GM12878 (cell line): ENCODE data around the gene KIF20B. TPM values are rescaled to one million over a fixed set of nuclear protein-coding genes. Genes with fewer than 3 reads are reported as not detected.

Source experiments
- ATAC-seq: fragments of 200-7000 bp; cut with Tn5 transposase; 3 replicates; pipeline ENCODE4 v1.9.1; 2020; ENCODE audit warnings: mild to moderate bottlenecking, moderate library complexity
- BruUV-seq: library from RNA; stranded (reverse); fragments of 400-500 nt; replicated peaks from 2 replicates; lab custom pipeline; 2021; lab: Mats Ljungman, UMichigan
- CTCF ChIA-PET: fragments of 300-600 bp; sonication (Branson Sonifier 250); formaldehyde crosslinking; extraction: SDS; loops from one replicate; lab custom pipeline; 2021; ENCODE audit warnings: inconsistent platforms; lab: Yijun Ruan, JAX
- POLR2A ChIA-PET: fragments of 350-600 bp; formaldehyde crosslinking; extraction: SDS; loops from one replicate; lab custom pipeline; 2021; ENCODE audit warnings: inconsistent platforms; lab: Charles Lee
- RAD21 ChIA-PET: fragments of 300-600 bp; sonication (Branson Sonifier 250); formaldehyde crosslinking; loops from one replicate; lab custom pipeline; 2023; ENCODE audit warnings: antibody characterized with exemption; ENCODE audit not compliant: unreplicated experiment; lab: Charles Lee
- SMC1A ChIA-PET: fragments of 300-600 bp; sonication (Branson Sonifier 250); formaldehyde crosslinking; loops from one replicate; lab custom pipeline; 2023; ENCODE audit not compliant: unreplicated experiment, uncharacterized antibody; lab: Charles Lee
- DNase-seq: peaks from one replicate; pipeline ENCODE4 v3.0.0-alpha.2; 2011; ENCODE audit warnings: low read depth, low spot score
- FAIRE-seq: peaks from 3 replicates; lab custom pipeline; 2011; peaks lifted over from hg19 to GRCh38; lab: Jason Lieb, UNC
- H2AFZ ChIP-seq: 2 replicates; pipeline ENCODE4 v1.6.0; 2011; ENCODE audit warnings: low read depth, low read length, control low read depth; ENCODE audit not compliant: control insufficient read depth
- H3K27ac ChIP-seq: 2 replicates; pipeline ENCODE4 v1.5.1; 2011; ENCODE audit warnings: control low read depth; ENCODE audit not compliant: control insufficient read depth, insufficient read depth
- H3K27me3 ChIP-seq, 2 experiments: replicated peaks in 1 of 2; 2 replicates each; pipeline versions ENCODE4 v1.6.0 to v1.6.1; 2011; ENCODE audit warnings: low read length in 1 of 2; ENCODE audit not compliant: control insufficient read depth in 2 of 2, insufficient read depth in 2 of 2
- H3K36me3 ChIP-seq, 2 experiments: 2 replicates each; pipeline ENCODE4 v1.5.1; 2011; ENCODE audit warnings: low read length in 1 of 2; ENCODE audit not compliant: control insufficient read depth in 2 of 2, insufficient read depth in 2 of 2
- H3K4me1 ChIP-seq: 2 replicates; pipeline ENCODE4 v1.6.1; 2011; ENCODE audit warnings: mild to moderate bottlenecking, low read length, moderate library complexity, mixed read lengths; ENCODE audit not compliant: control insufficient read depth, insufficient read depth
- H3K4me2 ChIP-seq: 2 replicates; pipeline ENCODE4 v1.6.0; 2011; ENCODE audit warnings: control low read depth; ENCODE audit not compliant: control insufficient read depth, insufficient read depth
- H3K4me3 ChIP-seq: fragments of 200-600 bp; sonication (generic); 2 replicates; pipeline ENCODE4 v1.5.1; 2016
- H3K79me2 ChIP-seq: 2 replicates; pipeline ENCODE4 v1.6.0; 2011; ENCODE audit warnings: low read length; ENCODE audit not compliant: control insufficient read depth, insufficient read depth
- H3K9ac ChIP-seq: 2 replicates; pipeline ENCODE4 v1.8.0; 2011; ENCODE audit warnings: low read length, control low read depth, mixed read lengths; ENCODE audit not compliant: control insufficient read depth, insufficient read depth
- H3K9me3 ChIP-seq: replicated peaks from 3 replicates; pipeline ENCODE4 v1.5.1; 2011; ENCODE audit warnings: mild to moderate bottlenecking, low read length; ENCODE audit not compliant: control insufficient read depth, insufficient read depth
- H4K20me1 ChIP-seq: 2 replicates; pipeline ENCODE4 v1.6.0; 2011; ENCODE audit not compliant: control insufficient read depth, insufficient read depth
- FOXM1 ChIP-seq: IDR thresholded peaks from 2 replicates; pipeline ENCODE4 v1.6.1; 2012; ENCODE audit warnings: low read depth, mild to moderate bottlenecking, inconsistent platforms, low read length, moderate library complexity
- HCFC1 ChIP-seq: fragments of 150-350 bp; IDR thresholded peaks from 2 replicates; pipeline ENCODE4 v1.6.1; 2014; ENCODE audit warnings: low read length
- NFYA ChIP-seq: IDR thresholded peaks from 2 replicates; pipeline ENCODE4 v1.6.1; 2011; ENCODE audit warnings: low read depth, mild to moderate bottlenecking, low read length, improper control_type of control experiment, borderline replicate concordance
- PAX5 ChIP-seq: IDR thresholded peaks from 2 replicates; pipeline ENCODE4 v1.6.1; 2011; ENCODE audit warnings: low read depth, low read length, borderline replicate concordance
- ZNF622 ChIP-seq: fragments of 450-650 bp; IDR thresholded peaks from 2 replicates; pipeline ENCODE4 v1.6.1; 2017; ENCODE audit warnings: mild to moderate bottlenecking, inconsistent platforms
- WGBS: methylation state at CpG from one replicate; pipeline ENCODE4 v1.1.6; 2016; ENCODE audit warnings: low lambda C conversion rate; ENCODE audit not compliant: insufficient replicate concordance, insufficient coverage; ENCODE audit errors: missing lambda C conversion rate; 5-methylcytosine and 5-hydroxymethylcytosine counted together
- in situ Hi-C: fragments of 300-500 bp; cut with MboI; formaldehyde crosslinking; loops from 9 replicates; pipeline ENCODE4 v1.14.3; 2018; ENCODE audit warnings: mixed read lengths
- intact Hi-C: fragments of 100-400 bp; cut with micrococcal nuclease; formaldehyde crosslinking; loops from one replicate; pipeline ENCODE4 v1.14.2; 2022; ENCODE audit not compliant: unreplicated experiment
- polyA plus RNA-seq, 11 experiments: library from polyadenylated mRNA; depleted of rRNA in 4 of 11; unstranded in 6 of 11; stranded (reverse) in 5 of 11; fragments of >200 nt; fragmentation: Nextera tagmentation in 4 of 11; fragmentation: Illumina TruSeq in 1 of 11; extraction: Ambion mirVana in 4 of 11; extraction: Trizol in 1 of 11; gene quantifications; 1 replicate in 1 of 11; 2 replicates in 10 of 11; pipeline versions ENCODE4 v1.2.1 to v1.2.3, GENCODE V29; 2011 to 2016; ENCODE audit warnings: inconsistent platforms in 2 of 11, missing spikeins in 2 of 11, low read depth in 1 of 11
- total RNA-seq, 4 experiments: library from RNA; depleted of rRNA in 3 of 4; stranded (reverse); fragments of >200 nt in 3 of 4; fragmentation: Illumina TruSeq in 1 of 4; extraction: Trizol in 1 of 4; gene quantifications; 2 replicates each; pipeline versions ENCODE4 v1.2.1 to v1.2.3, GENCODE V29; 2013 to 2021

The KIF20B gene
- total and polyA plus RNA-seq, 10 of the 15 experiments (the other 5 are each of a cell fraction or from before 2014, with no cell fraction given) = 15.6 to 67.7 (median 44.3) TPM

GRCh38 chr10:89700923-89701241, 508 bp upstream of the KIF20B start:
- ATAC-seq = no peak
- no peak for DNase-seq
- RAD21 ChIA-PET = interaction anchor here (0.7 to 2.1 kb wide), 27 partner anchors 9 to 313 kb away, joined by 3 to 34 read pairs (median 4); partner anchors contain the start of gene IFIT5
- Histone ChIP-seq H3K79me2 (peaks cover 44% of the 10 kb centered on the region), H3K4me3 (peak overlapping the region; percentile 77), H3K9ac (peak overlapping the region; percentile 79), H3K4me1 (peaks cover 4% of the 10 kb centered on the region; the same call in 1 of the 2 replicates), H4K20me1 (no peaks in the 10 kb centered on the region), H3K4me2 (peak overlapping the region; percentile 79), H3K27me3 (no peaks in the 10 kb centered on the region), H3K36me3 (no peaks in the 10 kb centered on the region), H3K9me3 (no peaks in the 10 kb centered on the region), H2AFZ (peak overlapping the region; percentile 83), H3K27ac (peak overlapping the region; percentile 71)
- intact Hi-C loops (loop anchor here (1.0 to 10.0 kb wide), 3 partner anchors 48 to 276 kb away; no protein-coding TSS in a partner anchor), in situ Hi-C loops (no loop called here)
- SMC1A ChIA-PET = interaction anchor here (0.8 to 2.1 kb wide), 16 partner anchors 9 to 138 kb away, joined by 3 to 17 read pairs (median 5); no protein-coding TSS in a partner anchor
- FAIRE-seq = no peak
- CTCF ChIA-PET = interaction anchor here (0.6 to 1.9 kb wide), 22 partner anchors 10 to 768 kb away, joined by 3 to 12 read pairs (median 4); no protein-coding TSS in a partner anchor
- WGBS = 1% methylated on average over 8 of the region's 8 CpGs
- TSS peak; percentile 97 for BruUV-seq
- POLR2A ChIA-PET = interaction anchor here (0.9 to 1.5 kb wide), 10 partner anchors 17 to 287 kb away, joined by 3 to 6 read pairs (median 4); partner anchors contain the start of gene IFIT5
- TF ChIP-seq FOXM1 = no peak
- no peak for TF ChIP-seq ZNF622
- no peak for TF ChIP-seq NFYA

GRCh38 chr10:89702121-89702480, 711 bp downstream of the KIF20B start:
- peak overlapping the region; percentile 74 for H3K4me3 ChIP-seq

More at GRCh38 chr10:89702121-89702480, 711 bp downstream of the KIF20B start:
- FAIRE-seq = no peak
- BruUV-seq = no TSS peak
- Histone ChIP-seq H3K79me2 (peaks cover 55% of the 10 kb centered on the region), H4K20me1 (no peaks in the 10 kb centered on the region), H3K27ac (peak overlapping the region; percentile 83), H2AFZ (peak overlapping the region; percentile 58), H3K36me3 (no peaks in the 10 kb centered on the region), H3K9me3 (no peaks in the 10 kb centered on the region), H3K9ac (peak overlapping the region; percentile 63), H3K4me2 (peak overlapping the region; percentile 81), H3K4me1 (peaks cover 4% of the 10 kb centered on the region; the same call in 1 of the 2 replicates), H3K27me3 (no peaks in the 10 kb centered on the region)
- intact Hi-C loops = loop anchor here (10.0 kb wide), 1 partner anchor 277 kb away; no protein-coding TSS in a partner anchor
- SMC1A ChIA-PET = interaction anchor here (1.0 to 2.1 kb wide), 10 partner anchors 9 to 92 kb away, joined by 3 to 17 read pairs (median 5); no protein-coding TSS in a partner anchor
- 3% methylated on average over 7 of the region's 7 CpGs for WGBS
- peak; percentile 23 for ATAC-seq
- RAD21 ChIA-PET = interaction anchor here (0.8 to 2.1 kb wide), 8 partner anchors 14 to 98 kb away, joined by 3 to 34 read pairs (median 4); no protein-coding TSS in a partner anchor
- TF ChIP-seq PAX5 (peak; percentile 76; the same call in 1 of the 2 replicates), HCFC1 (no peak)
- in situ Hi-C loops = no loop called here
- CTCF ChIA-PET = interaction anchor here (0.9 to 1.9 kb wide), 7 partner anchors 59 to 285 kb away, joined by 3 to 12 read pairs (median 5); no protein-coding TSS in a partner anchor
- DNase-seq = peak; percentile 21
- POLR2A ChIA-PET = interaction anchor here (1.1 kb wide), 2 partner anchors 56 to 284 kb away, joined by 3 to 5 read pairs; no protein-coding TSS in a partner anchor
